Transverse colon (tissue), 3 donors: ENCODE results near the gene ENDOD1.

Experiments used
- CTCF ChIP-seq, 5 experiments: fragments of 200-600 bp in 3 of 5; fragments of 450-650 bp in 2 of 5; sonication (generic) in 3 of 5; IDR thresholded peaks; 1 replicate in 2 of 5; 2 replicates in 3 of 5; pipeline ENCODE4 v1.5.1; 2016 to 2017; ENCODE audit warnings: antibody characterized with exemption in 5 of 5, inconsistent platforms in 3 of 5, mild to moderate bottlenecking in 2 of 5, moderate library complexity in 1 of 5
- POLR2A ChIP-seq: fragments of 450-650 bp; IDR thresholded peaks from one replicate; pipeline ENCODE4 v1.6.1; 2016; ENCODE audit warnings: antibody characterized with exemption, mild to moderate bottlenecking, moderate library complexity

GRCh38 chr11:95140397-95141033 is 50.9 kb downstream of the ENDOD1 start:
- TF ChIP-seq CTCF (IDR thresholded peaks at IDR 0.05) (no peak), POLR2A (no peak)
